ENCODE results near the gene HYAL2.

The HYAL2 gene

GRCh38 chr3:50302095-50303012, 20.2 kb downstream of the HYAL2 start:
- DNase-seq: peak; percentile 61

- no peak for DNase-seq
Measured at GRCh38 chr3:50300681-50301254, 21.8 kb downstream of the HYAL2 start.

DNA sequence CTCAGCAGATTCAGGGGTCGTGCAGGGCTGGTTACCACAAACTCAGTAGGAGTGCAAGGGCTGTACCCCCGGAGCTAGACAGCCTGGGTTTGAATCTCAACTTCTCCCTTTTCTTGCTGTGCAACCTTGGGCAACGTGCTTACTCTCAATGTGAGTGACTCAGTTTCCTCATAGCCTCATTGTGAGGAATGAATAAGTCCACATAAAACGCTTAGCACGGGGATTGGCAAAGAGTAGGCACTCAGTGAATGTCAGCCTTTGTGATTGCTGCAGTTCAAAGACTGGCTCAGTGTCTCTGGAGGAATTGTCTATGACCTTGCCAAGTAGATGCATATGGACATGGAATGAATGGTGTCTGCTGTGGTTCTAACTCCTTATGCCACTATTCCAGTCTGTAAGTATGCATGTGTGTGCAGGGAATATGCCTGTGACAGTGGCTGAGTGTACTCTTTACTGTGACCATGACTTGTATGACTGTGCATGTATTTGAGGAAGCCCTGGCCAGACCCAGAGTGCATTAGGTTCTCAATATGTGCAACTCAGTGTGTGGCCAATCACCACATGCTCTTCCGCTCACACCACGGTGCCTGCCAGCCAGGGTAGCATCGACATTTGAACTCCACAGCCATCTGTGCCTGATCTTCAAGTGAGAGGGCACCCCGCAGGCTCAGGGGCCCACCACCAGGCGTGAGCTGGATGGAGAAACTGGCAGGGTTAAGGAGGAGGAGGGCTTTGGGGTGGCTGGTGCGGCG, 22.4 kb downstream of the HYAL2 start:
- DNase-seq: peak; percentile 61

GRCh38 chr3:50299638-50299928, 23.0 kb downstream of the HYAL2 start:
- no peak for DNase-seq

- DNase-seq: peak; percentile 99
Measured at GRCh38 chr3:50298836-50299637, 23.5 kb downstream of the HYAL2 start, which contains the start of the genes HYAL3 and NAA80. Gene HYAL3, minus strand, starts transcription at chr3:50299405. Its CDS starts 3,803 bp downstream, at chr3:50295602. Gene NAA80, minus strand, starts transcription at chr3:50299405. Its CDS starts 1,942 bp downstream, at chr3:50297463.

DNA sequence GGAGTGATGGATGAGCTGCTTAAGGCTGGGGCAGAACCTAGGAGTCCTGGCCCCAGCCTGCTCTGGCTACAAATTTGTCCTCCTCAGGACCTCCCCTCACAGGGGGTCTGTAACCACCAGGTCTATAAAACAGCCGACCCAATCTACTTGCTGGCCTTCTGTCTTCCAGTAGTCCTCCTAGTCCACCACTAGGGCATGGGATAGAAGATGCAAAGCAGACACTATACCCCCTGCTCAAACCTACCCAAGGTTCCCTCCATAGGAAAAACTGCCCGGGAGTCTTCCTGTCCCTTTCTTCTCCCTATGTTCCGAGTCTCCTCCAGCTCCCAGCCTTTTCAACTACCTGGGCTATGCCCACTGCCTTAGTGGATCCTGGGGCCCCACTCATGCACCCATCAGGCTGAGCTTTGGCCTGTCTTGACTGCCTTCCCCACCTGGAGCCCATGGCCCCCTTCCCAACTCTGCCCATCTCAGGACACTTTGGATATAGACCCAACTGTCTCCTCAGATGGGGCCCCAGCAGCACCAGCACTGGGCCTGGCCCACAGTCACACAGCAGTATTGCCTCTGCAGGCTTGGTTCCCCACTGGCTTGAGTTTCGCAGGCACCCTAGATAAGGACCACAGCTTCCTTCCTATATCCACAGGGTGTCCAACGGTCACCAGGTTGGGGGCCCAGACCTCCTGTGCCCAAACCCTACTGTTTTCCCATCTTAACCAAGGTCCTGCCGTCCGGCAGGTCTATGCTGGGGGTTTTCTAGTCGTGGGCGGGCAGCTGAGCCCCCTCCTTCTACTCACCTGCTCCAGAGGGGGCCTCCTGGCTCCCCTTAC, 24.4 kb downstream of the HYAL2 start:
- DNase-seq: peak; percentile 66

DNA sequence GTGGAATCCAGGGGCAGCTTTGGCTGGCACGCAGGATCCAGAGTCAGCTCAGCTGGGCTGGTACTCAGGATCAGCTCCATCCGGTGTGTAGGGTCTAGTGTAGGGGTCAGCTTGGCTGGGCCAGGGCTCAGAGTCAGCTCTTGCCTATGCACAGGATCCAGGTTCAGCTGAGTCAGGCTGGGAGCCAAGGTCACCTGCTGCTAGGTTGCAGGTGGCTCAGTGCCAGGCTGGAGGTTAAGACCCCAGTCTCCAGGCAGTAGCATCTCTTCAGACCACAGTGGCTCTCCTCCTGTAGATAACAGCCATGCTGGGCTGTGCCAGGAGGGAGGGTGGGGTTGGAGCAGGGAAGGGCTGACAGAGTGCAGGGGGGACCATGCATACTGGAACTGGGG, 25.2 kb downstream of the HYAL2 start:
- DNase-seq: peak; percentile 61

GRCh38 chr3:50296721-50297383, 25.7 kb downstream of the HYAL2 start:
- DNase-seq: peak; percentile 62

DNA sequence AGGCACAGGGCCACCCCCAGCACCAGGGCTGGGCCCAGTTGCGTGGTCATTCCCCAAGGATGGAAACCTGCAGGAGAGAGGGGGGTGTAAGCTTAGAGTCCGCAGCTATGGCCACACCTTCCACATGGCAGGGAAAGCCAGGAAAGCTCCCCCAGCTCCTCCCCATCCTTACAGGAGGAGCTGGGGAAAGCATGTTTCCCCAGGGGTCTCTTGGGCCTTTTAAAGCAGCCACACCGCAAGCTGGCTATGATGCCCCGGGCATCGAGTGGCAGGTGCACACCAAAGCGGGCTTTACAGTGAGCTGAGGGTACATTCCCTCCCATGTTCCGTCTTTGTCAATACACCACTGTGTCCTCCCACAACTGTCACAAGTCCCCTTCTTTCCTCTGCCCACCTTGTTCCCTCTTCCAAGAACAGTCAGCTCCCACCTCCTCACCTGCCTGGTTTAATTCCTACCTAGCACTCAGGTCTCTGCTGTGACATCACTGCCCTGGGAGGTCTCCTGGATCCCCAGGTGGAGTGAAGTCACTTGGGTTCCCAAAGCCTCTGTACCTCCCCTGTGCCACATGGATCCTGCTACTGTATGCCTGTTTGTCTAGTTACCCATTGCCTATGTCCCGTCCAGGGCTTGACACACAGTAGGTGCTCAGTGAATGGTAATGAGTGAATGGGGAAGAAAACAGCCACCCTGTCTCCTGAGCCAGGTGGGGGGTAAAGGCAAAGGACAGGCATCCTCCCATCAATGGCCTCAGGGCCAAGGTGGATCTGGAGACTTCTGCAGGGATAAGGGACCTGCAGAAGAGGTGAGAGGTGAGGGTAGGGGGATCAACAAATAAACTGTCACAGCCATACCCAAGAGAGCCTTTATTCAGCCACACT, 26.8 kb downstream of the HYAL2 start:
- no peak for DNase-seq

GRCh38 chr3:50294492-50295403, 27.8 kb downstream of the HYAL2 start:
- peak; percentile 60 for DNase-seq

- DNase-seq: no peak
Measured at GRCh38 chr3:50294089-50294488, 28.5 kb downstream of the HYAL2 start.

DNA sequence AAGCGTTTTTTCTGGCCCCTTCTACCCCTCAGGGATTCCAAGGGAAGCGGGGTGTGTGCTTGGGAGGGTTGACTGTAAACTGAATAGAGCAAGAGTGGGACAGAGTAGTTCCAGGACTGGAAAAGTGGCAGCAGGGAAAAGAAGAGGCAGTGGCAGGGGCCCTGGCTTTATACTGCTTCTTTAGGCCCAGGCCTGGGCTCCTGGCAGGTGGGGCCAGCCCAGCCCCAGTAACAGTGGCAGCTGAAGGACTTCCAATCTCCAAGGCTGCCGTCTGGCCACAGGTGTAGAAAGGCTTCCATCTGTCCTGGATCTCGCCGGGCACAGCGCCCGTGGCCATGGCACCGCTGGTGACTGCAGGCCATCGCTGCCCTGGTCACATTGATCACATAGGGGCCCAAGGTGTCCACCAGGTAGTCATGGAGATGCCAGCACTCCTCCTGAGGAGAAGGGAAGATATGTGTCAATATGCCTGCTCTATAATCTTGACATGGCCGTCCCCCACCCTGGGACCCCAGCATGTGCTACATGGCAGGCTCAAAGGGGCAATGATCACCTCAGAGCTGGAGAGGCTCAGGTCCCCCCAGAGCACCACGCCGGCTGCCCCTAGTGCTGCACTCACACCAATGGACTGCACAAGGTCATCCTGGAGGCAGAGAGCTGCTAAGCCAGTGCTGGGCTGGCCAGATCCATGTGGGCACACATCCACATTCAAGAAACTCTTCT, 29.3 kb downstream of the HYAL2 start:
- peak; percentile 62 for DNase-seq

DNA sequence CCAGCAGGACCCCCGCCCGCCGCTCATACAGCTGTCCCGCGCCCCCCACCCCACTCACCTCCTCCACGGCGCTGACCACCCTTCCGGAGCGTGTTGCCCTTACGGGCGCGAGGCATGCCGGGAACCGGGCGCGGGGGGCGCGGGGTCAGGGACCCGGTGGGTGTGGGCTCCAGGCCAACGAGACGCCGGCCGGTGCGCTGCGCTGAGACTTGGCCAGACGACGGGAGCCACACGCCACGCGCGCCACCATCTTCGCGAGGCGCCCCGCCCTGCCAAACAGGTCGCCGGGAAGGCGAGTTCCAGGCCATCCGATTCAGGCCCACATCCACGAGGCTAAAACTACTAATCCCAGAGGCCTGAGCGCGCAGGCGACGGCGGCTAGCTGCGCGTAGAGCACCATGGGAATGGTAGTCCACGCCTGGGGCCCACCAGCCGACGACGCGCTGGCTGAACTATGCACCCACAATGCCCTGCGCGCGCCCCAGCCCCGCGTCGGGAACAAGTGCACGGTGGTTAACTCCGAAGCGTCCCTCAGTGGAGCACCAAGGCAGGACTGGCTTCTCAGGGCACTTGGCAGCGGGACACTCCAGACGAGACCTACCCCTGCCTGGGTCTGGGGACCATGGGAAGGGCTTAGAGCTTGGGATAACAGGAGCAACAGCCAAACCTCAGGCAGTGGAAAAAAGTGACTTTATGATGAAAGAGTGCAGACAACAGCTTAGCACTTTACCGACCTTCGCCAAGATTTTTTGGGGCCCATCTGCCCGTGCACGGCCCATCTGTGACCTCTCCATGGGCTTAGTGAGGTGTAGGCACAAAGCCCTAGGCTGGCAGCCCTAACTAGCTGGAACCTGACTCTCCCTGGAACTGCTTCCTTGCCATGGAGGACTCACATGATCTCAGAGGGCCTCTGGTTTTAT, 30.1 kb downstream of the HYAL2 start, which contains the start of gene IFRD2:
Gene IFRD2, minus strand, starts transcription at position 271 of the 920 bp plus-strand sequence. Its CDS starts 155 bp downstream, at position 116.
- DNase-seq: peak; percentile 99

- DNase-seq: peak; percentile 62
Measured at GRCh38 chr3:50290161-50290641, 32.3 kb downstream of the HYAL2 start.

- DNase-seq: no peak
Measured at GRCh38 chr3:50289130-50289529, 33.4 kb downstream of the HYAL2 start.

DNA sequence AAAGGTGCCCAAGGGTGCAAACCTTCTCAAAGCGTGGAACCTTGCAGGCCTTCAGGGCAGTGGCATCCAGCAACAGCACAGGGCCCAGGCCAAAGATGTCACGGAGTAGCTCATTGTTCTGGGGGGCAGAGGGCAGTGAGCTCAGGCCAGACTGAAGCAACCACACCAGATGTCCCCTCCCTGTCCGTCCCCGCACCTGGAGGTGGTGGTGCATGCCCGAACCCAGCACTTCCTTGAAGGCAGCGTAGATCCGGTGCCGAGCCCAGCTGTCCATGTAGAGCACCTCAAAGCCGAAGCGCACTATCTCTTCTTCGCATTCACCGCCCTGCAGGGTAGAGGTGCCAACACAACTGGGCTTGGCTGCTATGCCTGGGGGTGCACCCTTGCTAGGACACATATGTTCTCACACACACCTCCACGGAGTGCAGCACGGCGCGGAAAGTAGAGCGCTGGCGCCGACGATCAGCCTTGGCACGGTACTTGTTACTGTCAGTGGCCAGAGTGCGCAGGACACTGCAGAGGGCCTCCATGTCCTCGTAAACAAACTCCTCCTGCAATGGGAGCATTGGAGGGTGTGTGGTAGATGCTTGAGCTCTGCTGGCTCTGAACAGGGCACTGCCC, 34.0 kb downstream of the HYAL2 start:
- DNase-seq: peak; percentile 60
